HepG2 (cell line): ENCODE measurements around the gene SEPTIN2. TPM values are rescaled to one million over a fixed set of nuclear protein-coding genes. Genes with fewer than 3 reads are reported as not detected.

Source experiments
- AKAP8 ChIP-seq: sonication (generic); formaldehyde crosslinking; IDR thresholded peaks from 2 replicates; pipeline ENCODE4 v1.5.1; 2020; ENCODE audit warnings: mild to moderate bottlenecking, missing genetic modification reagents
- CCDC6 ChIP-seq: sonication (generic); formaldehyde crosslinking; IDR thresholded peaks from 2 replicates; pipeline ENCODE4 v1.8.1; 2022; ENCODE audit warnings: mild to moderate bottlenecking, missing genetic modification reagents, moderate library complexity
- CREM ChIP-seq, 2 experiments: sonication (generic) in 1 of 2; formaldehyde crosslinking in 1 of 2; IDR thresholded peaks; 2 replicates each; pipeline versions ENCODE4 v1.4.0 to v1.6.1; 2016 to 2020; ENCODE audit warnings: antibody characterized with exemption in 1 of 2, mild to moderate bottlenecking in 1 of 2, missing genetic modification reagents in 1 of 2
- GZF1 ChIP-seq: sonication (generic); formaldehyde crosslinking; IDR thresholded peaks from 2 replicates; pipeline ENCODE4 v1.5.1; 2020; ENCODE audit warnings: mild to moderate bottlenecking, missing genetic modification reagents
- KLF16 ChIP-seq, 2 experiments: sonication (generic) in 1 of 2; formaldehyde crosslinking in 1 of 2; IDR thresholded peaks; 2 replicates each; pipeline versions ENCODE4 v1.6.1 to v1.8.0; 2016 to 2023; ENCODE audit warnings: missing genetic modification reagents in 2 of 2, missing compliant biosample characterization in 1 of 2
- MBNL3 ChIP-seq: fragments of 250-450 bp; sonication (Bioruptor Pico); conservative IDR thresholded peaks from 2 replicates; pipeline ENCODE4 v1.8.0; 2022; ENCODE audit warnings: mild to moderate bottlenecking, inconsistent platforms
- MXI1 ChIP-seq: IDR thresholded peaks from 3 replicates; pipeline ENCODE4 v1.6.1; 2012; ENCODE audit warnings: low read depth, low read length, inconsistent platforms, borderline replicate concordance
- NCOR1 ChIP-seq: fragments of 200-600 bp; sonication (generic); IDR thresholded peaks from 2 replicates; pipeline ENCODE4 v1.7.0; 2017; ENCODE audit warnings: antibody characterized with exemption, low read length, borderline replicate concordance
- NFE2L1 ChIP-seq: sonication (generic); formaldehyde crosslinking; IDR thresholded peaks from 2 replicates; pipeline ENCODE4 v1.4.0; 2020; ENCODE audit warnings: missing genetic modification reagents, mild to moderate bottlenecking, borderline replicate concordance
- NFKBIZ ChIP-seq: IDR thresholded peaks from 2 replicates; pipeline ENCODE4 v1.6.1; 2018; ENCODE audit warnings: missing genetic modification reagents, missing compliant biosample characterization
- RXRA ChIP-seq: sonication (generic); formaldehyde crosslinking; IDR thresholded peaks from 2 replicates; pipeline ENCODE4 v1.5.1; 2020; ENCODE audit warnings: missing genetic modification reagents
- SNAI1 ChIP-seq: sonication (generic); formaldehyde crosslinking; IDR thresholded peaks from 2 replicates; pipeline ENCODE4 v1.5.0; 2020; ENCODE audit warnings: mild to moderate bottlenecking, missing genetic modification reagents, borderline replicate concordance
- THAP11 ChIP-seq: IDR thresholded peaks from 2 replicates; pipeline ENCODE4 v1.6.1; 2016; ENCODE audit warnings: missing biosample characterization, missing genetic modification reagents
- TMF1 ChIP-seq: sonication (generic); formaldehyde crosslinking; IDR thresholded peaks from 2 replicates; pipeline ENCODE4 v1.8.1; 2022; ENCODE audit warnings: low read depth, missing genetic modification reagents
- WIZ ChIP-seq: sonication (generic); formaldehyde crosslinking; IDR thresholded peaks from 2 replicates; pipeline ENCODE4 v1.5.1; 2020; ENCODE audit warnings: mild to moderate bottlenecking, missing genetic modification reagents
- YEATS4 ChIP-seq: sonication (generic); formaldehyde crosslinking; IDR thresholded peaks from 2 replicates; pipeline ENCODE4 v1.4.0; 2020; ENCODE audit warnings: missing genetic modification reagents, borderline replicate concordance
- ZC3H13 ChIP-seq: sonication (generic); formaldehyde crosslinking; IDR thresholded peaks from 2 replicates; pipeline ENCODE4 v1.8.1; 2023; ENCODE audit warnings: mild to moderate bottlenecking, missing genetic modification reagents, moderate library complexity
- ZFX ChIP-seq: sonication (generic); formaldehyde crosslinking; IDR thresholded peaks from 2 replicates; pipeline ENCODE4 v1.4.0; 2020; ENCODE audit warnings: mild to moderate bottlenecking, low read depth, missing genetic modification reagents, moderate library complexity
- ZNF598 ChIP-seq: sonication (generic); formaldehyde crosslinking; IDR thresholded peaks from 2 replicates; pipeline ENCODE4 v1.5.1; 2020; ENCODE audit warnings: mild to moderate bottlenecking, missing genetic modification reagents, borderline replicate concordance
- ZNF766 ChIP-seq: sonication (generic); formaldehyde crosslinking; IDR thresholded peaks from 2 replicates; pipeline ENCODE4 v1.5.0; 2020; ENCODE audit warnings: missing genetic modification reagents, borderline replicate concordance
- ZNF772 ChIP-seq: sonication (generic); formaldehyde crosslinking; IDR thresholded peaks from 2 replicates; pipeline ENCODE4 v1.5.0; 2020; ENCODE audit warnings: mild to moderate bottlenecking, missing genetic modification reagents
- ZSCAN21 ChIP-seq: sonication (generic); formaldehyde crosslinking; IDR thresholded peaks from 2 replicates; pipeline ENCODE4 v1.8.0; 2022; ENCODE audit warnings: mild to moderate bottlenecking, missing genetic modification reagents, moderate library complexity, borderline replicate concordance
- polyA plus RNA-seq, 8 experiments: library from polyadenylated mRNA; depleted of rRNA in 3 of 8; stranded (reverse) in 7 of 8; unstranded in 1 of 8; fragments of >200 nt; fragmentation: Illumina TruSeq in 4 of 8; extraction: Trizol in 4 of 8; gene quantifications; 2 replicates each; pipeline versions ENCODE4 v1.2.1 to v1.2.3, GENCODE V29; 2011 to 2016; ENCODE audit warnings: low read depth in 4 of 8, missing spikeins in 1 of 8, mixed read lengths in 1 of 8; ENCODE audit not compliant: insufficient read depth in 1 of 8
- total RNA-seq, 5 experiments: library from RNA; depleted of rRNA; stranded (reverse); fragments of >200 nt; fragmentation: Illumina TruSeq; extraction: Trizol; gene quantifications; 2 replicates each; pipeline ENCODE4 v1.2.3, GENCODE V29; 2016; ENCODE audit warnings: low read depth in 1 of 5
- TF ChIP-seq, protein P1 (sequence below): sonication (generic); formaldehyde crosslinking; IDR thresholded peaks from 2 replicates; pipeline ENCODE4 v1.4.0; 2020; ENCODE audit warnings: mild to moderate bottlenecking, low read depth, missing genetic modification reagents
- TF ChIP-seq, protein P2 (sequence below): sonication (generic); formaldehyde crosslinking; IDR thresholded peaks from 2 replicates; pipeline ENCODE4 v1.5.1; 2020; ENCODE audit warnings: missing genetic modification reagents, mild to moderate bottlenecking, borderline replicate concordance

The SEPTIN2 gene
- total and polyA plus RNA-seq, 2 of the 13 experiments (the other 11 are each of a cell fraction or from before 2014, with no cell fraction given) = 493 to 733 TPM

DNA sequence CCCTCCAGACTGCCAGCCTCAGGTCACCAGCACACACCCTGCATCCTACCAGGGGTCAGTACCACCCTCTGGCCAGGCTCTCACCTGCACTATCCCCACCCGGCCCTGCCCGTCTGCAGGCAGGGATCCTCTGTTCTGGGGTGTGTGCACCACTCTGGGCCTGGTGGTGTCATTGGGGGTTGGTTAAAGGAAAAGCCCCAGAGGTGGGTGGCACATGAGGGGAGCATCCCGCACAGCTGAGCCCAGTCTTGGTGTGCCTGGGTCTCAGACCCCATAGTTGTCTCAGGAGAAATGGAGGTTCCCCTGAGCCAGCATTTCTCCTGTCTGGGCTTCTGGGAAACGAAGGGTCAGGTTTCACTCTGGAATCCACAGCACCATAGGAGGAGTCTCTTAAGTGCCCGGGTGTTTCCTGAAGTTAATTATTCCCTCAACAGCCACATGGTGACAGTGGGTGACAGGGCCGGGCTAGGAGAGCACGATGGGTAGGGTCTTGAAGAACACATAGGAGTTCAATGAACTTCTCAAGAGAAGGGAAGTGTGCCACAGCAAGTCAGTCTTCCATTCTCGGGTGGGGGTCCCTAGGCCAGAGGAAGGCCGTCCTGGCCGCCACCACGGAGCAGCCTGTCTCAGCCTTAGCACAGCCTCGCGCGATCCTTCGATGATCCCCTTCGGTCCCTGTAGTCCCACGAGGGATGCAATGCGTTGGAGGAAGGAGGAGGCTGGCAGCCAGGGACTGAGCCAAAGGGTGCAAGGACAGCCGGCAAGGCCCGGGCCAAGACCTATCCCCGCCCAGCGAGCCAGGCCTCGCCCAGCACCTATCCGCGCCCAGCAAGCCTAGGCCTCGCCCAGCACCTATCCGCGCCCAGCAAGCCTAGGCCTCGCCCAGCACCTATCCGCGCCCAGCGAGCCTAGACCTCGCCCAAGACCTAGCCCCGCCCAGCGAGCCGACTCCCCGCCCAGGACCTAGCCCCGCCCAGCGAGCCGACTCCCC lies 39.2 kb downstream of the SEPTIN2 start (continued):
- TF ChIP-seq AKAP8 (CRISPR knock-in tag) = peak; percentile 92
- TF ChIP-seq CCDC6 (CRISPR knock-in tag) = peak; percentile 66; the same call in 1 of the 2 replicates
- peak; percentile 94 for TF ChIP-seq ZFX (CRISPR knock-in tag)
- TF ChIP-seq MXI1 = peak; percentile 58; the same call in 1 of the 3 replicates
- no peak for TF ChIP-seq NCOR1
- TF ChIP-seq ZC3H13 (CRISPR knock-in tag) = 0 out of 2 replicates have a peak, but pooled peaks have one; percentile 8
- TF ChIP-seq, protein P1, sequence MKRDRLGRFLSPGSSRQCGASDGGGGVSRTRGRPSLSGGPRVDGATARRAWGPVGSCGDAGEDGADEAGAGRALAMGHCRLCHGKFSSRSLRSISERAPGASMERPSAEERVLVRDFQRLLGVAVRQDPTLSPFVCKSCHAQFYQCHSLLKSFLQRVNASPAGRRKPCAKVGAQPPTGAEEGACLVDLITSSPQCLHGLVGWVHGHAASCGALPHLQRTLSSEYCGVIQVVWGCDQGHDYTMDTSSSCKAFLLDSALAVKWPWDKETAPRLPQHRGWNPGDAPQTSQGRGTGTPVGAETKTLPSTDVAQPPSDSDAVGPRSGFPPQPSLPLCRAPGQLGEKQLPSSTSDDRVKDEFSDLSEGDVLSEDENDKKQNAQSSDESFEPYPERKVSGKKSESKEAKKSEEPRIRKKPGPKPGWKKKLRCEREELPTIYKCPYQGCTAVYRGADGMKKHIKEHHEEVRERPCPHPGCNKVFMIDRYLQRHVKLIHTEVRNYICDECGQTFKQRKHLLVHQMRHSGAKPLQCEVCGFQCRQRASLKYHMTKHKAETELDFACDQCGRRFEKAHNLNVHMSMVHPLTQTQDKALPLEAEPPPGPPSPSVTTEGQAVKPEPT = peak; percentile 36; the same call in 1 of the 2 replicates
- peak; percentile 54 for TF ChIP-seq ZSCAN21 (CRISPR knock-in tag)
- TF ChIP-seq WIZ (CRISPR knock-in tag) = no peak
- TF ChIP-seq CREM (IDR thresholded peaks at IDR 0.05) = peak; percentile 26; the same call in 1 of the 2 replicates
- no peak for TF ChIP-seq CREM (CRISPR knock-in tag; IDR thresholded peaks at IDR 0.05)
- no peak for TF ChIP-seq MBNL3 (CRISPR knock-in tag)
- TF ChIP-seq THAP11 = peak; percentile 24; the same call in 1 of the 2 replicates
- peak in 1 of 2 experiments; percentile 16; a peak in 1 of 4 replicates for TF ChIP-seq KLF16 (CRISPR knock-in tag; IDR thresholded peaks at IDR 0.05)
- TF ChIP-seq NFE2L1 = no peak
- TF ChIP-seq RXRA = peak; percentile 73
- TF ChIP-seq SNAI1 (CRISPR knock-in tag) = no peak
- peak; percentile 32; the same call in 1 of the 2 replicates for TF ChIP-seq NFKBIZ (CRISPR knock-in tag)
- TF ChIP-seq ZNF766 (CRISPR knock-in tag) = no peak
- TF ChIP-seq, protein P2, sequence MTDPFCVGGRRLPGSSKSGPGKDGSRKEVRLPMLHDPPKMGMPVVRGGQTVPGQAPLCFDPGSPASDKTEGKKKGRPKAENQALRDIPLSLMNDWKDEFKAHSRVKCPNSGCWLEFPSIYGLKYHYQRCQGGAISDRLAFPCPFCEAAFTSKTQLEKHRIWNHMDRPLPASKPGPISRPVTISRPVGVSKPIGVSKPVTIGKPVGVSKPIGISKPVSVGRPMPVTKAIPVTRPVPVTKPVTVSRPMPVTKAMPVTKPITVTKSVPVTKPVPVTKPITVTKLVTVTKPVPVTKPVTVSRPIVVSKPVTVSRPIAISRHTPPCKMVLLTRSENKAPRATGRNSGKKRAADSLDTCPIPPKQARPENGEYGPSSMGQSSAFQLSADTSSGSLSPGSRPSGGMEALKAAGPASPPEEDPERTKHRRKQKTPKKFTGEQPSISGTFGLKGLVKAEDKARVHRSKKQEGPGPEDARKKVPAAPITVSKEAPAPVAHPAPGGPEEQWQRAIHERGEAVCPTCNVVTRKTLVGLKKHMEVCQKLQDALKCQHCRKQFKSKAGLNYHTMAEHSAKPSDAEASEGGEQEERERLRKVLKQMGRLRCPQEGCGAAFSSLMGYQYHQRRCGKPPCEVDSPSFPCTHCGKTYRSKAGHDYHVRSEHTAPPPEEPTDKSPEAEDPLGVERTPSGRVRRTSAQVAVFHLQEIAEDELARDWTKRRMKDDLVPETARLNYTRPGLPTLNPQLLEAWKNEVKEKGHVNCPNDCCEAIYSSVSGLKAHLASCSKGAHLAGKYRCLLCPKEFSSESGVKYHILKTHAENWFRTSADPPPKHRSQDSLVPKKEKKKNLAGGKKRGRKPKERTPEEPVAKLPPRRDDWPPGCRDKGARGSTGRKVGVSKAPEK (CRISPR knock-in tag) = 0 out of 2 replicates have a peak, but pooled peaks have one; percentile 71
- peak; percentile 80; the same call in 1 of the 2 replicates for TF ChIP-seq GZF1
- peak; percentile 54; the same call in 1 of the 2 replicates for TF ChIP-seq YEATS4 (CRISPR knock-in tag)
- TF ChIP-seq ZNF772 (CRISPR knock-in tag) = no peak
- TF ChIP-seq TMF1 (CRISPR knock-in tag) = no peak
- peak; percentile 57; the same call in 1 of the 2 replicates for TF ChIP-seq ZNF598
